Measurements from ENCODE around the gene F2.
"Not testable (repeated sequence)": the region's sequence is repeated elsewhere in the genome, so short reads cannot be mapped to it uniquely, and the experiment has no call there.

The F2 gene

DNA sequence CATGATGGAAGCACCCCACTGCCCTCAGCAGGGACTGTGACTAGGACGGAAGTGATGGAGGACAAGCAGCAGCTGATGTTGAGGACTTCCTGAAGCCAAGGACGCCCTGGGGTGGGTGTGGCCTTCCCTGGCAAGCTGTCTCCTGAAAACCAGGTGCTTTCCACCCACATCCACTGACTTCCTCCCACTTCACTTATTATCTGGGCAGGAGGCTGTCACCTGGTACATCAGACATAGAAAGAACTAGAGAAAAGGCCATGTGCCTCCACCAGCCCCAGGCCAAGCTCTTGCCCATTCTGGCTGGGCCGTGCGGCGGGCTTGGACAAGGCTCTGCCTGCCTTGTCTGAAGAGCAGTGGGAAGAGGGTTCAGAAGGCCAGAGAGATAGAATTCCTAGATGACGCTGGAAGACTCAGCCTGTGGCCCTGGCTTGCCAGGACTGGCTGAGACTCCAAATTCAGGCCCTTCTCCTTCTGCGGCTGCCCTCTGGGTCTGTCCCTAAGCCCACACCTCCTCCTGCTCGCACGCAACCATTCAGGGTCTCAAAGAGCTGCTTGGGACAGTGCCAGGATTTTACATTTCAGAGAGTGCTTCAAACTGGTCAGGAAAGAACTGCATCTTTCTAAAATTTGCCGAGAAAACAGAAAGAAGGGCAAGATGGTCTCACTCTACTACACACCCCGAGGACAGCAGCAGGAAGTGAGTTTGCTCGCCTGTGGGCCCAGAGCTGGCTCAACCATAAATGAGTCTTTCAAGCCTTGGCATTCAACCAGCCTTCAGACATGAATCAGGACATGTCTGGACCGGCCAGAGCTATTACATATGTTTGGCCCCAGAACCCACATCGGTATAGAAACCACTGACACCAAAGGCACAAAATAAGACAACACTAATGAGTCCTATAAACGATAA lies 31.9 kb upstream of the F2 start:
- peak; percentile 79 for DNase-seq

DNA sequence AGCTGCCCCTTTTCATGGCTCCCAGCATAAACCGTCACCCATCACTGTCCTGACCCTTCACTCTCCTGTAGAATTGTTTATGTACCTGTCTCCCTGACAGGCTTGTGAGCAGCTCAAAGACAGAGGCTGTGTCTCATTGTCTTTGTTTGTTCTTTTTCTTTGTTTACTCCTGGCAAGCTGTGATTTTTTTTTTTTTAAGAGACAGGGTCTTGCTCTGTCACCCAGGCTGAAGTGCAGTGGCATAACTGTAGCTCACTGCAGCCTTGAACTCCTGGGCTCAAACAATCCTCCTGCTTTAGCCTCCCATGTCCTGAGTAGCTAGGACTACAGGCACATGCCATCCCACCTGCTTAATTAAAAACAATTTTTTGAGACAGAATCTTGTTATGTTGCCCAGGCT lies 28.3 kb upstream of the F2 start:
- no peak for DNase-seq

DNA sequence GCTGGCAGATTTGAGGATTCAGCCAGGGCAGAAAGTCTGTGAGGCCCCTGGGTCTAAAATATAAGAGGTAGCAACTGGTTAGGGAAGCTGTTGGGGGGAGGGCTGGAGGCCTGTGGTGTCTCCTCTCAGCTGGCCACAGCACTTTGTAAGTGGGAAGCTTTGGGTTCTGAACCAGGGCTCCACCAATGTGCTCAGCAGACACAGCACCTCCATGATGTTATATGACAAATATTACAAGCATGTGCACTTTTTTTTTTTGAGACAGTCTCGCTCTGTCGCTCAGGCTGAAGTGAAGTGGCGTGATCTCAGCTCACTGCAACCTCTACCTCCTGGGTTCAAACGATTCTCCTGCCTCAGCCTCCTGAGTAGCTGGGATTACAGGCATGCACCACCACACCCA lies 26.6 kb upstream of the F2 start:
- DNase-seq, result no peak

DNA sequence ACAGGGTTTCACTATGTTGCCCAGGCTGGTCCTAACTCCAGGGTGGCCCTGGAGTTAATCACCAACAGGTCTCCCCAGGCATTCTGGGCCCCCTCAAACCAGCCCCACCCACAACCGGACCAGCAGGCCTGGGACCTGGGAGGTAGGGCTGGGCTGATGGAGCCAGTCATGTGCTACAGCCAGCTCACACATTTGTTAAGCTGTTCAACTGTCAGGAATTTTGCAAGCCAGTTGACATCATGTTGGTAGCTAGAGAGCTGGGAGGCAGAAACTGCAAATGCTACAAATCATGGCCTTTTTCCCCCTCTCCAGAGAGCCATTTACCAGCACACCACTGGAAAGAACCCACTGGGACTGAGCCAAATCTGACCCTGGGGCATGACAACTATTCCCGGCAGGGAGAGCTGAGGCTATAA lies 25.4 kb upstream of the F2 start:
- no peak for DNase-seq

DNA sequence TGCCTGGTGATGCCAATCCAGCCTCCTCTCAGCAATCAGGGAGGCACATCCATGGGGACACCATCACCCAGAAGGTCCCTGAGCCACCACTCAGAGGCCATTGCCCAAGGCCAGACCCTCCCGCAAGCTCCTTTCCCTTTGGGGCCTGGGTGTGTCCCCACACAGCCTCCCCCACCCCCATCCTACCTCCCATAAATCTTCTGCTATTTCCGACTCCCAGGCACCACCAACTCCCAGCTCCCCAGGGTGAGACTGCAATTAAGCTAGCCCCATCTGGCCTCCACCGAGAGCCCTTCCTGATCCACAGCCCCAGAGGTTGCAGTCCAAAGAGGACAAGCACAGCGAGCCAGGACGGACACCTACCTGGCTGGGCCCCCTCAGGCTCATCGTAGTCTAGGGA lies 24.9 kb upstream of the F2 start:
- DNase-seq, result no peak

DNA sequence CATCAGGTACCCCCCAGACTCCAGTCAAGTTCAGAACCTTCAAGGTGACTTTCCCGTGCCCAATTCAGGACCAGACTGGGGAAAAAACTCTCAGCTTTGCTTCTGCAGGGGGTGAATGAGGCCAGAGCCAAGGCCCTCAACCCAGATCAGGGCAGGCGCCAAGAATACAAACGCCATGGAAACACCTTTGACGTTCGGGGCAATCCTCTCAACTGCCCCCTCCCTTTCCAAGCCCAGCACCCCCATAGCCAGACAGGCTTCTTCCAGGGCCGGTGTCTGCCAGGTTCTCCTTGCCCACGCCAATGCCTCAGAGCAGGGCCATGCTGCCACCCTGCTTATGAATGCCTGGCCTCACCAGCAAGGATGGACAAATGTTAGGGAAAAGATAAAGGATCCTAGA lies 24.4 kb upstream of the F2 start:
- DNase-seq, result no peak

DNA sequence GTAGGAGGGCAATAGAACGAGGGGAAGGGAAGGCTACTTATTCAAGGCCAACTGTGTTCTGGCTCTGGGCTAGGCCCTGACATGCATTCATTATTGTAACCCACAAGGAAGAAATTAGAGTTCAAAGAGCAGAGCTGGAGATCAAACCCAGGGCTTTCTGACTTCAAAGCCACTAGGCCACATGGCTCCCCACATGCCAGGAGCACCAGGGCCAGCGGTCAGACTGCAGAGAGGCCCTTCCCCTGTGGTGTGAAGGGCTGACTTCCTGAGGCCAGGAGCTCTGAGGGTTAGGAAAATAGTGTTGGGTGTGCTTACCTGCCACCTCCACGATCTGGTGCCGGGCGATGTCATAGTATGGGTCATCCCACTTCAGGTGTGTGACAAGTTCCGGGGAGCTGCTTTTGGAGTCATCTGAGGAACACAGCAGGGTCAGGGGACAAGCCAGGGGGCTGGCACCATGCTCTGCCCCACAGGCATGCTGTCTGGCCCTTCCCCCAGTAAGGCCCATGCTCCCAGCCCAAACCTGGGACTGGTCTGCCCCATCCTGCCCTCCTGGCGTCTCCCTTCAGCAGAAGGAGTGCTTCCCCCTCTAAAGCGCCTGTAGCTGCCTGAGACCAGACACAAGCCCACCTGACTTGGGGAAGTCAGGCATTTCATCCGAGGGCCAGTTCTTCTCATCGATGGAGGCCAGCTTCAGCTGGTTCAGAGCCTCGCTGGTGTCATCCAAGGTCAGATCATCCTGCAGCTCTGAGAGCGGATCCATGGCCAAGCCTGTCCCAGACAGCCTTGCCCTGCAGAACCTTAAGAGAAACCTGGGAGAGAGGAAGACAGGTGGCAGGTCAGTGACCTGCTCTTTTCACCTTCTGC lies 23.4 kb upstream of the F2 start:
- no peak for DNase-seq

DNA sequence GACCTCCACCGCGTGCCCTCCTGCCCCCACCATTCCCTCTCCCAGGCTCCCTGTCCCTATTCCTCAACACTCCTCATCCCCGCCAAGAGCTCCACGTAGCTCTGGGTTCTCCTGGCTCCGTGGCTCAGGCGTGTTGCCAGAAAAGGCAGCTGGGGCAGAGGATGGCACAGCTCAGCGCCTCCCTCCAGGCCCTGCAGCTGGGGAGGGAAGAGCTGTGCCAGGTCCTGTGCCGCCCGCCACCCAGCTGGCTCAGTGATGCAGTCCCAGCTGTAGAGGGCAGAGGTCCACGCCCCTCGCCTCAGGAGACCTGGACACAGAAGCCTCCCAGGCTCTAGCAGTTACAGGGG lies 22.8 kb upstream of the F2 start:
- DNase-seq, result peak; percentile 19

DNA sequence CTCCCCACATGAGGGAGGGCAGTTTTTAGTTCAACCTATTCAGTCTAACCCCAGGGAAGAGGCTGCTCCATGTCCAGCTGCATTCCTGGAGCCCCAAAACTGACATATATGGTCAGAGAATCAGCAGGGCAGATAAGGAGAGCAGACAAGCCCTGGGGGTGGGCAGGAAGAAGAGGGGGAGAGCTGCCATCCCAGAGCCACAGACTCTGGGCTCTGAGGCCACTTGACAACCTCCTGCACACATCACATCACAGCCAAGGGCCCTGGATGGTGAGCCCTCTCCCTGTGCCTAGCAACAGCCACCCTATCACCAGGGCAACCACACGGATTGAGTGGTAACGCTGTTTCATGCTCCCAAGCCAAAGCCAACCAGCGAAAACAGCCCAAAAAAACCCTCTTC lies 21.7 kb upstream of the F2 start:
- no peak for DNase-seq

DNA sequence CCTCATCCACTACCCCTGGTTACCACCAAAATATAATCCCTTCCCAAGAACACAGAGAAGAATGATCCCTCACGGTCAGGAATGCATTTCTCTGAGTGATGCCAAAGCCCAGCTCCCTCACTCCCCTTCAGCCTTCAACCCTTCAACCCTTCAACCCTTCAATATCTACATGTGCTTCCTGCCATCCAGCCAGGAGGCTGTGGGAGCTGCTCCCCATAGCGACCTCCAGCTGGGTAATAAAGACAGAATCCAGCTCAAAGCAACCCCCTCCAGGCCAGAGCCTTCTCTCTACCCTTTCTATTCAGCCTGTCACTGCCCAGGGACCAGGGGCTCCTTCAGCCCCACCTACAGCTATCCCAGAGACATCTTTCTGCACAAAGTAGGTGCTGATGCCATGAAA lies 21.3 kb upstream of the F2 start:
- DNase-seq, result no peak

DNA sequence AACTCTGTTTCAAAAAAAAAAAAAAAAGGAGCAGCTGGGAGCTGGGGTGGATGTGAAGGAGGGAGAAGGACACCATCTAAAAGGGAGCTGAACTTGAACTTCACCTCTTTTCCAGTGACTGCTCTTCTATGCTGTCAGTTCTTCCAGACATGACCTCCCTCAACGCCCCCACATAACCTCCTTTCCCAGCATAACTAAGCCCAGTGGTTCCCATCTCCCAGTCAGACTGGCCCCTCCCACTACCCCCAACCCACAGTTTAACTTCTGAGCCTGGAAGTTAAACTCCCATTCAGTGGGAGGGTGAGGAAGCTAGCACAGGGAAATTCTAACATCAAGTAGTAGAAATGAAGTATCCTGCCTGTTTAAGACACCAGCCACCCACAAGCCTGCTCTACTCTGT lies 20.4 kb upstream of the F2 start:
- no peak for DNase-seq

DNA sequence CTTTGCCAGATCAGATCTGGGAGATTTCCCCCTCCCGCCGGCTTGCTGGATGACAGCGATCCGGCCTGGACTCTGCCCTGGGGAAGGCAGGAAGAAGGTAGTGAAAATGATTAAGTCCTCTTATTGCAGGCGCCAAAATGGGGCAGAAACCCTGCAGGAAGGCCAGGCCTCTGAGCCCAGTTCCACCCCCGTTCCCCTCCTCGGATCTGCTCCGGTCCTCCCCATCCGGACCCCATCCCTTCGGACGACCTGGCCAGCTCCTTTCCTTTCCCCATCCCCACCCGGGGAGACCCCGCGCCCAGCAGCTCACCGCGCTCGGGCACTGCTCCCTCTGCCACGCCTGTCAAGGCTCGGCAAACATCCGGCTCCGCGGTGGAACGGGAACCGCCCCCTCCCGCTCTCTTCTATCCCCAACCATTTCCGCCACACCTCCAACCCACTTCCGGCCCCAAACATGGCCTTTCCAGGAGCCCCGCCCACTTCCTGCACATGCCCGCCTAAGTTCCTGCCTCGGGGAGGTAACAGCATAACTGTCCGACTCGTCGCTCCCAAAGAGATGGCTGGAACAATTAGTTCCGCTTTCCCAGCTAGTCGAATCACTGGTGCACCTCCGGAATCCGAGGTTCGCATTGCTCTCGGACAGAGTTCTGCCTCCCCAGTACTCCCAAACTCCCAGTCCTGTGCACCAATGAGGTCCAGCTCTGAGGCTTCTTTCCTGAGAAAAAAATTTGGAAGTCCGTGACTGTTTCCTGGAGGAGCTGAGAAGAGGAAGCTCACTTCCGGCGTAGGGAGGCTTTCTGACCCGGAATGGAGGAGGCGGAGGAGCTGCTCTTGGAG lies 18.6 kb upstream of the F2 start, which contains the start of the genes ARHGAP1 and ZNF408:
ARHGAP1 (minus strand) TSS at position 379 of the 837 bp plus-strand sequence. CDS start 4,512 bp downstream, outside the sequence.
ZNF408 (plus strand) TSS at position 791 of the 837 bp plus-strand sequence; CDS start at position 808, 17 bp downstream.
- DNase-seq, result peak; percentile 97

DNA sequence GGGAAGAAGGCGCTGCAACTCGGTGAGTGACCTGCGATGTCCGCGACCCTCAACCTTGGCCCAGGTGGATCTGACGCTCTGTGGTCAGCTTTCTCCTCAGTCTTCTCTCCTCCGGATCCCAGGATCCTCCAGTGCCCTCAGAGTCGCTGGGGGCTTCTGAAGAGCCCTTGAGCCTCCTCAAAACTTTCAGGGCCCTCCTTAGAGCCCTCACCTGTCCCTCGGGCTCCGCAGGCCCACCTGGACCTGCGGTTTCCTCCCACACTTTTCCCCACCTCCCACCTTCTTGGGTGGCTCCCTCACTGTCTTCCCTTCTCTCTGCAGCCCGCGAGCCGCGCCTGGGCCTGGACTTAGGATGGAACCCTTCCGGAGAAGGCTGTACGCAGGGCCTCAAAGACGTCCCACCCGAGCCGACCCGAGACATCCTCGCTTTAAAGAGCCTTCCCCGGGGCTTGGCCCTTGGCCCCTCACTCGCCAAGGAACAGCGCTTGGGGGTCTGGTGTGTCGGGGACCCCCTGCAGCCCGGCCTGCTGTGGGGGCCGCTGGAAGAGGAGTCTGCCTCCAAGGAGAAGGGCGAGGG lies 17.8 kb upstream of the F2 start:
- no peak for DNase-seq

DNA sequence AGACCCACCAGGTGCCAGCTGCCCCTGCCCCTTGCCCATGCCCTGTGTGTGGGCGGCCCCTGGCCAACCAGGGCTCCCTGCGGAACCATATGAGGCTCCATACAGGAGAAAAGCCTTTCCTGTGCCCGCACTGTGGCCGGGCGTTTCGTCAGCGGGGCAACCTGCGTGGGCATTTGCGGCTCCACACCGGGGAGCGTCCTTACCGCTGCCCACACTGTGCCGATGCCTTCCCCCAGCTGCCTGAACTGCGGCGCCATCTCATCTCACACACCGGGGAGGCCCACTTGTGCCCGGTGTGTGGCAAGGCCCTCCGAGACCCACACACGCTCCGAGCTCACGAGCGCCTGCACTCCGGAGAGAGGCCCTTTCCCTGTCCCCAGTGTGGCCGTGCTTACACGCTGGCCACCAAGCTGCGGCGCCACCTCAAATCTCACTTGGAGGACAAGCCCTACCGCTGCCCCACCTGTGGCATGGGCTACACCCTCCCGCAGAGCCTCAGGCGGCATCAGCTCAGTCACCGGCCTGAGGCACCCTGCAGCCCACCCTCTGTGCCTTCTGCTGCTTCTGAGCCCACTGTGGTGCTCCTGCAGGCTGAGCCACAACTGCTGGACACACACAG lies 13.8 kb upstream of the F2 start:
- DNase-seq, result no peak

DNA sequence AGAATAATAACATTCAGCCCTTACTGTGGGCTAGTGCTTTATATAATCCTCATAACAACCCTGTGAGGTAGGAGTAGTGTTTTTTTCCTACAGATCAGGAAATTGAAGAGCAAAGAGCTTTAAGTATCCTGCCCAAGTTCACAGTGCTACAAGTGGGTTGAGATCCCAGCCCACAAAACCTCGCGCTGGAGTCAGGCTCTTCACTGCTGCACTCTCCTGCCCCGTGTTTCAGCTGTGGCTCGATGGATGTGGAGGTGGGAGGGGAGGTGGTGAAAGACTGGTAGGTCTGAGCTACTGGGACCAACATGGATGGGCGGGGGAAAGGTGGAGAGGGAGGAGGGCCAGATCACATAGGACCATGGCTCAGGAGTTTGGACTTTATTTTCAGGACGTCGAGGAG lies 12.1 kb upstream of the F2 start:
- no peak for DNase-seq

DNA sequence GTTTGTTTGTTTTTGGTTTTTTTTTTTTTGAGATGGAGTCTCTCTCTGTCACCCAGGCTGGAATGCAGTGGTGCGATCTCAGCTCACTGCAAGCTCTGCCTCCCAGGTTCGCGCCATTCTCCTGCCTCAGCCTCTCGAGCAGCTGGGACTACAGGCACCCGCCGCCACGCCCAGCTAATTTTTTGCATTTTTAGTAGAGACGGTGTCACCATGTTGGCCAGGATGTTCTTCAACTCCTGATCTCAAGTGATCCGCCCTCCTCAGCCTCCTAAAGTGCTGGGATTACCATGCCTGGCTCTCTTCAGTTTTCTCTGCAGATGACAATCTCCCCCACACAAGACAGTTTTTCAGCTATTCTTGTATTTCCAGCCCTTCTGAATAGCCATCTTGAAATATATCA lies 9.7 kb upstream of the F2 start:
- DNase-seq, result not testable (repeated sequence)

DNA sequence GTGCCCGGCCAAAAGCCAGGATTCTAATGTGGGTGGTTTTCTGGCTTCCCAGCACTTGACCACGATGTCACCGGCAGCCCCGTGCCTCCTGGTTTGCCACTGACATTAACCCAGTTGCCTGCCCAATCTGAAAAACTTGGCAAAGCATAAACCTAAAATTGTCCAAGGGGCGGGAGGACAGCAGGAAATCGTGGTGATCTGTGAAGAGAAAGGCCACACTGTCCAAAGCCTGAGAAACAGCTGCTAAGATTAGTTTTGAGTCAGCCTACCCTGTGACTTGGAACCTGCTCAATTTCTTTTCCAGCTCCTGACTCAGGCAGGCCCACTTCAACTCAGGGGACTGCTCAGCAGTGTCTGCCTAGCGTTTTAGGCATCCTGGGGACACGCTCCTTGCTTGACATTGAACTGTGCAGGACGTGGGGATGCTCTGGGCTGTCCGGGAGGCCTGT lies 8.2 kb upstream of the F2 start:
- no peak for DNase-seq

DNA sequence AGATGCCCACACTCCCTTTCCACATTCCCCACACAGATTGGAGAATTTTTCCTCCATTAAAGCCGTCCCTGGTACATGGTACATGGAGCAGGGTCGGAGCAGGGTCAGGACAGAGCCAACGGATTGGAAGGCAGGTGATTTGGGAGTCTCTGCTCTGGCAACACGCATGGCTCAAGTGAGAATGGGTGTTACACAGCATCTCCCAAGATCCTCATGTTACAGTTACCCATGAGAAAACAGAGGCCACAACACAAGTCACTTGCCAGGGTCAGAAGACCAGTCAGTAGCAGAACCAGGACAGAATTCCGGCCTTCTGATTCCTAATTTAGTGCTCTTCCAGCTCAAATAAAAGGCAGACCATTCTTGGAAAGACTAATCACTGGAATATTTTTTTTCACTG lies 7.7 kb upstream of the F2 start:
- DNase-seq, result no peak

DNA sequence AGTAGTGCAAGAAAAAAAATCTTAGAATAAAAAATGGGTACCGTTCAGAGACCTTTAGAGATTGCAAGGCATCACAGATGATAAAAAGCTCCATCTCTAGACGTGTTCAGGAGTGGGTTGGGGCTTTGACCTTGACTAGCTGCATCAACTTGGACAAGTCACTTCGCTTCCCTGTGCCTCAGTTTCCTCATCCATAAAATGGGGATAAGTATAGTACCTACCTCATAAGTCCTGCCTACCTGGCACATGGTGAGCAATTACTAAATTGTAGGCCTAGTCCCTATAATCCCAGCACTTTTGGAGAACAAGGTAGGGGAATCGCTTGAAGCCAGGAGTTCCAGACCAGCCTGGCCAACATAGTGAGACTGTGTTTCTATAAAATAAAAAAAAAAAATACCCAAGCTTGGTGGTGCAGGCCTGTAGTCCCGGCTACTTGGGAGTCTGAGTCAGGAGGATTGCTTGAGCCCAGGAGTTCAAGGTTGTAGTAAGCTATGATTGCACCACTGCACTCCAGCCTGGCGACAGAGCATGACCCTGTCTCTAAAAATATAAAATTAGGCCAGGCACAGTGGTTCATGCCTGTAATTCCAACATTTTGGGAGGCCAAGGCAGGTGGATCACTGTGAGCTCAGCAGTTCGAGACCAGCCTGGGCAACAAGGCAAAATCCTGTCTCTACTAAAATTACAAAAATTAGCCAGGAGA lies 6.0 kb upstream of the F2 start:
- DNase-seq, result no peak

DNA sequence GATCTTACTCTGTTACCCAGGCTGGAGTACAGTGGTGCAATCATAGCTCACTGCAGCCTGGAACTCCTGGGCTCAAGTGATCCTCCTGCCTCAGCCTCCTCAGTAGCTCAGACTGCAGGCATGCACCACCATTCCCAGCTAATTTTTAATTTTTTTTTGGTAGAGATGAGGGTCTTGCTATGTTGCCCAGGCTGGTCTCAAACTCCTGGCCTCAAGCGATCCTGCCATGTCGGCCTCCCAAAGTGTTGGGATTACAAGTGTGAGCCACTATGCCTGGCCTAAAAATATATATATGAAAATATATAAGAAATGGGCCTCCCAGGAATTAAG lies 1.2 kb upstream of the F2 start:
- not testable (repeated sequence) for DNase-seq

Data from NCI-H1105 treated with DMSO at 0.1 percent for 48 hours (cell line).